OCI-LY1 (cell line): ENCODE data around the gene COA1.

Source experiments
- CTCF ChIP-seq: fragments of 200-600 bp; sonication (generic), shearing (Covaris generic); IDR thresholded peaks from 2 replicates; pipeline ENCODE4 v1.5.1; 2017; ENCODE audit warnings: mild to moderate bottlenecking, antibody characterized with exemption, low read length, moderate library complexity, mixed read lengths
- EZH2 ChIP-seq: fragments of 200-600 bp; sonication (generic), shearing (Covaris generic); IDR thresholded peaks from 2 replicates; pipeline ENCODE4 v1.8.0; 2017; ENCODE audit warnings: borderline replicate concordance, mixed run types, mild to moderate bottlenecking, antibody characterized with exemption, low read length, moderate library complexity, mixed read lengths

DNA sequence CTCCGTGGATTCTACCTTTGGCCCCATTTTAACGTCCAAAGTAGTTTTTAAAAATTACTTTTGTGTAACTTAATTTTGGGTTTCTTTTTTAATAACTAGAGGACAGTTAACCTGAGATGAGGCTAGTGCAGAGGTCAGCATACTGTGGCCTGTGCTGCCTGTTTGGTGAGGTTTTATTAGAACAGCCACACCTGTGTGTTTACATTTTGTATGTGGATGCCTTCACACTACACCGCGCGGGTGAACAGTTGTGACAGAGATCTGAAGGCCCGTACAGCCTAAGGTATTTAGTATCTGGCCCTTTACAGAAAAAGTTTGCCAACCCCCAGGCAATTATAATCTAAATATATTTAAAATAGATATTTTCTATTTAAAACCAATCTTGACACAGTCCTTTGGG is 99.5 kb downstream of the COA1 start:
- TF ChIP-seq CTCF (no peak), EZH2 (no peak)
